ENCODE measurements around the gene GTPBP1. TPM values are rescaled to one million over a fixed set of nuclear protein-coding genes. Genes with fewer than 3 reads are reported as not detected.

The GTPBP1 gene
- total and polyA plus RNA-seq, 7 donors: 15.0 to 59.1 (median 26.8) TPM

GRCh38 chr22:38733724-38734381 lies 28.1 kb downstream of the GTPBP1 start:
- peaks cover 45 to 72% (median 64%) of the 10 kb centered on the region in 4 donors for H3K36me3 ChIP-seq
- 62 to 76% methylated on average over 8 of the region's 8 CpGs for WGBS, 2 donors
- no peak overlapping the region for H3K4me3 ChIP-seq
- intact Hi-C loops (cut with DNase I): loop anchor here (2.0 kb wide), 1 partner anchor 21 kb away; the partner anchor contains the start of gene SUN2
- DNase-seq: peak; percentile 96
- H3K9me3 ChIP-seq: no peaks in the 10 kb centered on the region
- H3K27ac ChIP-seq: peak overlapping the region; percentile 78 to 81 (median 79)
- no peaks in the 10 kb centered on the region for H3K27me3 ChIP-seq
- peaks cover 0 to 47% (median 38%) of the 10 kb centered on the region in 4 donors for H3K4me1 ChIP-seq
- TF ChIP-seq POLR2A (IDR thresholded peaks at IDR 0.05): no peak
- peak in 2 of 4 donors; percentile 17 to 69 for TF ChIP-seq EP300 (IDR thresholded peaks at IDR 0.05)
- TF ChIP-seq CTCF (IDR thresholded peaks at IDR 0.05): no peak
- peak; percentile 39 to 68 (median 64) for TF ChIP-seq POLR2AphosphoS5 (IDR thresholded peaks at IDR 0.05)

- intact Hi-C loops (cut with DNase I): loop anchor here (2.0 kb wide), 1 partner anchor 20 kb away; the partner anchor contains the start of gene SUN2
- no peak for DNase-seq
- peak overlapping the region; percentile 78 to 81 (median 79) for H3K27ac ChIP-seq
- WGBS, 2 donors: 92 to 93% methylated on average over 13 of the region's 13 CpGs
- no peaks in the 10 kb centered on the region for H3K27me3 ChIP-seq
- no peak overlapping the region for H3K4me3 ChIP-seq
- TF ChIP-seq CTCF (IDR thresholded peaks at IDR 0.05) (no peak), POLR2AphosphoS5 (IDR thresholded peaks at IDR 0.05) (no peak), EP300 (IDR thresholded peaks at IDR 0.05) (no peak), POLR2A (IDR thresholded peaks at IDR 0.05) (no peak)
- H3K36me3 ChIP-seq: peaks cover 45 to 72% (median 64%) of the 10 kb centered on the region in 4 donors
- no peaks in the 10 kb centered on the region for H3K9me3 ChIP-seq
- H3K4me1 ChIP-seq: peaks cover 0 to 47% (median 38%) of the 10 kb centered on the region in 4 donors
Measured at GRCh38 chr22:38734421-38735100, 28.8 kb downstream of the GTPBP1 start.

- no peak for DNase-seq
- H3K27me3 ChIP-seq: no peaks in the 10 kb centered on the region
- 93 to 96% methylated on average over 7 of the region's 7 CpGs for WGBS, 2 donors
- H3K4me1 ChIP-seq: peaks cover 0 to 47% (median 38%) of the 10 kb centered on the region in 4 donors
- H3K36me3 ChIP-seq: peaks cover 46 to 72% (median 64%) of the 10 kb centered on the region in 4 donors
- peak overlapping the region; percentile 78 to 81 (median 79) for H3K27ac ChIP-seq
- intact Hi-C loops (cut with DNase I): loop anchor here (2.0 kb wide), 1 partner anchor 20 kb away; the partner anchor contains the start of gene SUN2
- no peaks in the 10 kb centered on the region for H3K9me3 ChIP-seq
- H3K4me3 ChIP-seq: no peak overlapping the region
- TF ChIP-seq EP300 (IDR thresholded peaks at IDR 0.05) (no peak), POLR2AphosphoS5 (IDR thresholded peaks at IDR 0.05) (no peak), POLR2A (IDR thresholded peaks at IDR 0.05) (no peak), CTCF (IDR thresholded peaks at IDR 0.05) (no peak)
Measured at GRCh38 chr22:38735126-38735464, 29.4 kb downstream of the GTPBP1 start.

GRCh38 chr22:38735465-38736256 lies 29.9 kb downstream of the GTPBP1 start:
- no peak overlapping the region for H3K4me3 ChIP-seq
- peaks cover 51 to 72% (median 64%) of the 10 kb centered on the region in 4 donors for H3K36me3 ChIP-seq
- 76 to 86% methylated on average over 15 of the region's 15 CpGs for WGBS, 2 donors
- intact Hi-C loops (cut with DNase I): loop anchor here (2.0 kb wide), 1 partner anchor 19 kb away; the partner anchor contains the start of gene SUN2
- H3K27ac ChIP-seq: peak overlapping the region; percentile 78 to 81 (median 79)
- H3K9me3 ChIP-seq: no peaks in the 10 kb centered on the region
- no peaks in the 10 kb centered on the region for H3K27me3 ChIP-seq
- TF ChIP-seq EP300 (IDR thresholded peaks at IDR 0.05) (no peak), CTCF (IDR thresholded peaks at IDR 0.05) (no peak), POLR2AphosphoS5 (IDR thresholded peaks at IDR 0.05) (peak in 1 of 4 donors; percentile 16)
- DNase-seq: no peak
- H3K4me1 ChIP-seq: peaks cover 0 to 47% (median 38%) of the 10 kb centered on the region in 4 donors
